ENCODE measurements around the gene RYR2. TPM values are rescaled to one million over a fixed set of nuclear protein-coding genes. Genes with fewer than 3 reads are reported as not detected.
A peak's percentile ranks its signal among the peaks of the same experiment; 100 is the strongest.

RYR2 gene
- total and polyA plus RNA-seq, 8 donors, result 1.6 to 6.9 (median 4.4) TPM

- Histone ChIP-seq H3K4me3 (no peak overlapping the region), H3K9me3 (no peaks in the 10 kb centered on the region), H3K27ac (no peak overlapping the region), H3K4me1 (no peaks in the 10 kb centered on the region), H3K36me3 (no peaks in the 10 kb centered on the region), H3K27me3 (no peaks in the 10 kb centered on the region)
- no peak for TF ChIP-seq CTCF (IDR thresholded peaks at IDR 0.05)
- ATAC-seq, result no peak
- DNase-seq, result no peak
- WGBS, 2 donors, result 90 to 93% methylated on average over 3 of the region's 3 CpGs
- intact Hi-C loops (cut with DNase I), result no loop called here
- no peak for FAIRE-seq
Observed at GRCh38 chr1:237711281-237711680, 669.3 kb downstream of the RYR2 start.

- ATAC-seq (no peak), FAIRE-seq (no peak), DNase-seq (no peak)
- no peak overlapping the region for H3K4me3 ChIP-seq
- 67 to 94% methylated on average over 6 of the region's 6 CpGs for WGBS, 2 donors
- intact Hi-C loops (cut with DNase I), result no loop called here
- no peaks in the 10 kb centered on the region for H3K36me3 ChIP-seq
- H3K4me1 ChIP-seq, result no peaks in the 10 kb centered on the region
- no peaks in the 10 kb centered on the region for H3K27me3 ChIP-seq
- no peak for TF ChIP-seq CTCF (IDR thresholded peaks at IDR 0.05)
- no peak overlapping the region for H3K27ac ChIP-seq
- H3K9me3 ChIP-seq, result no peaks in the 10 kb centered on the region
Observed at GRCh38 chr1:237712082-237712481, 670.1 kb downstream of the RYR2 start.

DNA sequence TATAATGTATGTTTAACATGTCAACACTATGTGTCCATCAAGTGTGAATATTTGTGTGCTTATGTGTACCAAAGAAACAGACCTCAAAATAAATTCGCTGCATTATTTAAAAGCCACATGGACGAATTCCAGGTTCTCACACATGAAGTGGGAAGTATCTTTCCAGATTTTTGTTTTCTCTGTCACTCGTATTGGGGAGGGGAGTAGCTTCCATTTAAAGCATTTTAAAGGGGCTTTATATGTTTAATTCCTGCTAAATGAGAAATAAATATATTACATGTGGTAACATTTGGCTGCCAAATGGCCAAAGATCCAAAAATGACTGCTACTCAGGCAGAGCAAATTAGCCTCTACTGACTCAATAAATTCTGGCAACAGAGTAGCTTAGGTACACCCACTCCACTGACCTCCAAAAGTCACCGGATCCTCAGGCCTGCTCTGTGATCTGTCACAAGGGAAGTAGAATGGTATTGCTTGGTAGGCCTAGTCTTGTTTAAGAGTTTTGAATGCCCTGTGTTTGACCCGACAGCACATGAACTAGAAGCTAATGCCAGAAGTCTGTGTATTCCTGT lies 670.7 kb downstream of the RYR2 start:
- Histone ChIP-seq H3K36me3 (no peaks in the 10 kb centered on the region), H3K27me3 (no peaks in the 10 kb centered on the region)
- no peak for FAIRE-seq

GRCh38 chr1:237713916-237714315 lies 671.9 kb downstream of the RYR2 start:
- Histone ChIP-seq H3K4me1 (no peaks in the 10 kb centered on the region), H3K27me3 (no peaks in the 10 kb centered on the region), H3K9me3 (no peaks in the 10 kb centered on the region), H3K4me3 (no peak overlapping the region), H3K36me3 (no peaks in the 10 kb centered on the region), H3K27ac (no peak overlapping the region)
- no peak for FAIRE-seq
- TF ChIP-seq CTCF (IDR thresholded peaks at IDR 0.05), result no peak
- no peak for DNase-seq
- peak in 3 of 4 donors; percentile 44 to 68 (median 66) for ATAC-seq
- intact Hi-C loops (cut with DNase I), result no loop called here
- 75 to 84% methylated on average over 1 of the region's 1 CpG for WGBS, 2 donors

More for the DNA sequence above, 670.7 kb downstream of the RYR2 start:
- ATAC-seq (no peak), DNase-seq (no peak)
- H3K9me3 ChIP-seq, result no peaks in the 10 kb centered on the region
- no peak overlapping the region for H3K4me3 ChIP-seq
- TF ChIP-seq CTCF (IDR thresholded peaks at IDR 0.05), result no peak
- WGBS, 2 donors, result 85 to 86% methylated on average over 5 of the region's 5 CpGs
- intact Hi-C loops (cut with DNase I), result no loop called here
- H3K4me1 ChIP-seq, result no peaks in the 10 kb centered on the region
- no peak overlapping the region for H3K27ac ChIP-seq

DNA sequence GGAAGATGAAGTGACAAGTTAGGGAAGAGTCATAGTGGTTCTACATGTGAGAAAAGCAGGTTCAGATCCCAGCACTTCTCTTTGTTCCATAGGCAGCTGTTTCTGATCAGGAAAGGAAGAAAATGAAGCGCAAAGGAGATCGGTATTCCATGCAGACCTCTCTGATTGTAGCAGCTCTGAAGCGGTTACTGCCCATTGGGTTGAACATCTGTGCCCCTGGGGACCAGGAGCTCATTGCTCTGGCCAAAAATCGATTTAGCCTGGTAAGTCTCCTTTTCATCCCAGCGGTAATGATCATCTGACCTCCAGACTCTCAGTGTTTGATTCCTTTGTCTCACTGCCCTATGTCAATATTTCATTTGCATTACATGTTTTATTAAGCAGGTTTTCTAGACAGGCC lies 675.1 kb downstream of the RYR2 start:
- no peak for ATAC-seq
- TF ChIP-seq CTCF (IDR thresholded peaks at IDR 0.05), result no peak
- no peaks in the 10 kb centered on the region for H3K4me1 ChIP-seq
- H3K27ac ChIP-seq, result no peak overlapping the region
- intact Hi-C loops (cut with DNase I), result no loop called here
- H3K4me3 ChIP-seq, result no peak overlapping the region
- no peaks in the 10 kb centered on the region for H3K27me3 ChIP-seq
- no peak for DNase-seq
- H3K9me3 ChIP-seq, result no peaks in the 10 kb centered on the region
- WGBS, 2 donors, result 62 to 64% methylated on average over 5 of the region's 5 CpGs
- no peaks in the 10 kb centered on the region for H3K36me3 ChIP-seq
- FAIRE-seq, result no peak

All from pancreas (tissue), 10 donors.